T47D (cell line): ENCODE data around the gene CEBPA.

ENCODE experiments used
- DNase-seq, 2 experiments: peaks; one replicate each; pipeline versions ENCODE4 v3.0.0 to v3.0.0-alpha.2; 2011 to 2012; ENCODE audit warnings: low read depth in 1 of 2, low spot score in 1 of 2
- JUND ChIP-seq: IDR thresholded peaks from 2 replicates; pipeline ENCODE4 v1.6.1; 2012; ENCODE audit warnings: low read depth
- in situ Hi-C: cut with HindIII; loops from 2 replicates; pipeline ENCODE4 v1.10.0; 2016; ENCODE audit warnings: low sequenced_read_pairs, low pct_unique_long_range_greater_than_20kb

Gene CEBPA

DNA sequence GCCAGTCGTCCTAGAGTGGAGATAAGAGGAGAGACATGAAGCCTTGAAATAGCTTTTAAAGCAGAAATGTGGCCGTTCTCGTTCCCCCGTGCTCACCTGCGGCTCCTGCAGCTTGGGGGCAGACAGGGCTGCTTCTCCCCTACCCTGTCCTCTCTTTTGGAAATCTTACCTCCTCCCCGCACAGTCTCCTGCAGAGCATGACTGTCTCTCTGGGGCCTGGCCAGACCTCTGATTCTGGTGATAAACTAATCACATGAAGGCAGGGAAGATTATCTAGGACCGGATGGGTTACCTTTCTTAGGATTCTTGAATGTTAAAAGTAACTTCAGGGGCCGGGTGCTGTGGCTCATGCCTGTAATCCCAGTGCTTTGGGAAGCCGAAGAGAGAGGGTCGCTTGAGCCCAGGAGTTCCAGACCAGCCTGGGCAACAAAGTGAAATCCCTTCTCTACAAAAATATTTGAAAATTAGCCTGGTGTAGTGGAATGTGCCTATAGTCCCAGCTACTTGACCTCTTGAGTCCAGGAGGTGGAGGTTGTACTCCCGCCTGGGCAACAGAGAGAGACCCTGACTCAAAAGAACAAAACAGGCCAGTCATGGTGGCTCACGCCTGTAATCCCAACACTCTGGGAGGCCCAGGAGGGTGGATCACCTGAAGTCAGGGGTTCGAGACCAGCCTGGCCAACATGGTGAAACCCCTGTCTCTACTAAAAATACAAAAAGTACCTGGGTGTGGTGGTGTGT is 8.1 kb downstream of the CEBPA start:
- in situ Hi-C loops, result no loop called here
- TF ChIP-seq JUND, result no peak
- DNase-seq, result no peak

DNA sequence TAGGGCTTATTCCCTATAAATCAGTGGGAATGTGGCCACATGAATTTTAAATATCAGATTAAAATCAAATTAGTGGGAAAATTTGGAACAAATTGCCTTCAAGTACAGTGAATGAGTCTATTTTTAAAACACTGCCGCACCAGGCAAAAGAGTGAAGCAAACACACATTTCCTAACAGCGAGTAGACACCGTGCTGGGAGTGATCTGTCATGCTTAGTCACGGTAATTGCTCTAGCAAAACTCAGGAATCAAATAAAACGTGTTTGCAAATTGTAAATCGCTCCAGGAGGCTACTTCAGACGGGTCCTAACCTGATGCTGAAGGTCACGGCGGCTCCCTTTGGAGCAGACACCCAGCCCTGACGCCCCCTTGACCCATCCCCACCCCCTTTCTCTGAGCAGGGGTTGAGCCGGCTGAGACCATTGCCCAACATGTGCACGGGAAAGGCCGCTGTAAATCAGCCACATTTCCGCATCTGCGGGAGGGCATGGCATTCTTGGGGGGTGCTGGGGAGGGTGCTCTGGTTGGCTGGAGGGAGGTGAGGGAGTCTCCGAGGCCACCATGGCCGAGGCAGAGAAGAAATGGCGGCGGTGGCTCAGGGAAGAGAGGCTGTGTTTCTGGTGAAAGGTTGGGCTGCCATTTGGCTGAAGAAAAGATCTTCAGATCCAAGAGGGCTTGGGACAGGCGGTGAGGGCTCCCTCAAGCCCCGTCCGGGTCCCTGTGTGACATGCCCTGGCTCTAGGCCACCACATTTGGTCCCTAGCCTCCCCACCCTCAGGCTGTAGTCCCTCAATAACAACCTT is 8.9 kb downstream of the CEBPA start:
- in situ Hi-C loops, result no loop called here
- no peak for TF ChIP-seq JUND
- DNase-seq, result peak in 1 of 2 experiments; percentile 53

DNA sequence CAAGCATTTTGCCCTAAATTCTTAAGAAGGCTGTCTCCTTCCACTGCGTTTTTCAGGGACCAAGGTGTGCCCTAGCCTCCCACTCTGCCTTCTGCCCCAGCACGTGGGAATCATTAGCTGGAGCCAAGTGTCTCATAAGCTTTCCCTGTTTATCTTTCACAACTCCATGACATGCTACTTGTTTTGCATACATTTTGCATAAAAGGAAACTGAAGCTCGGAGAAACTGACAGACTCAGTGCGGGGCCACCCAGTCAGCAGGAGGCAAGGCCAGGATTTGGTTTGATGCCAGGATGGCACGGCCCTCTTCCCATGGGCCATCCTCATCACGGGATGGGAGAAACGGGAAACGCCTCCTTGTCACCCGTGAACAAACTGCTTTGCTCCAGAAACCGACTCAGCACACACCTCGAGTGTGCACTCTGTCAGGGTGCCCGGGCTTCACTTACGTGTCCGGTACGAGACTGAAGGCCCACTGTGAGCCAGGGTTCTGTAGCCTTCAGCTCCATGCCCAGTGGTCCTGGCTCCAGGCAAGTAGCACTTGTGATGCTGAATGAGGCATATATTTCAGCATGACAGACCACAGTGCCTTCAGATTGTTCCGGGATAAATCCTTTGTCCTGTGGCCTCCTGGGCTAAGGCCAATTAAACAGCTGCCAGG is 9.6 kb downstream of the CEBPA start:
- in situ Hi-C loops, result no loop called here
- DNase-seq, result peak in 1 of 2 experiments; percentile 65
- no peak for TF ChIP-seq JUND

DNA sequence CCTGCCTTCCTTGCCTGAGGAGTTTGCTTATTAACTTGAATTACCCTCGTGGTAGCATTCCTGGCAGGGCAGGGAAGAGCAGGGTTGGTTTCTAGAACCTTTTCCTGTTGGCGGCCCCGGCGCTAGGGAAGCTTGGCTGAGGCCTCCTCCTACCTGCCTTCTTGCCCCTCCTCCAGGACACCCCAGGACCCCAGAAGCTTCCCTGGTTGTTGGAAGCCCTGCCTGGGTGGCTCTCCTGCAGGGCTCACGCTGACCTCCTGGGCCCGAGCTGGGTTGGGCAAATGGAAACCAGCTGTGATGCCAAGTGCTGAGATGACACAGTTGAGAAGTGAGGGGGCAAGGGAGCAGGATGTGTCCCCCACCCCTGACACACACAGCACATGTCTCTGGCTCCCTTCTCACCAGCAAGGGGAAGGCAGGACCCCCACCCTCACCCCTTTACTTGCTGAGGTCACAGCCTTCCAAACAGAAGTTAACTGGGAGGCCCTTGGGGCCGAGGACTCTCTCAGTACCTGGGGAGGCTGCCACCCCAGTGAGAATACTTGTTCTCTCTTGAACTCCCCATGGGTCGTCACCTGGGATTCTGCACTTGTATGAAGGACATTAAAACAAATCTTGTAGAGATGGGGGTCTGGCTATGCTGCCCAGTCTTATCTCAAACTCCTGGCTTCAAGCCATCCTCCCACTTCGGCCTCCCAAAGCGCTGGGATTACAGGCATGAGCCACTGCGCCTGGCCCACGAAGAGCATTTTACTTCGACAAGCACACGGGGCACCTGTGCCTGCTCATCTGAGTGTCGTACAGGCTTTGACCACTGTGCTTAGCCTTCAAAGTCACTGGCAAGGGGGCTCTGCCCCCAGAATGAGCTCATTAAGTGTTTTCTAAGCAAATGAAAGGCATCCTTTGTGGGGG is 10.5 kb downstream of the CEBPA start:
- in situ Hi-C loops, result no loop called here
- DNase-seq, result no peak
- no peak for TF ChIP-seq JUND

DNA sequence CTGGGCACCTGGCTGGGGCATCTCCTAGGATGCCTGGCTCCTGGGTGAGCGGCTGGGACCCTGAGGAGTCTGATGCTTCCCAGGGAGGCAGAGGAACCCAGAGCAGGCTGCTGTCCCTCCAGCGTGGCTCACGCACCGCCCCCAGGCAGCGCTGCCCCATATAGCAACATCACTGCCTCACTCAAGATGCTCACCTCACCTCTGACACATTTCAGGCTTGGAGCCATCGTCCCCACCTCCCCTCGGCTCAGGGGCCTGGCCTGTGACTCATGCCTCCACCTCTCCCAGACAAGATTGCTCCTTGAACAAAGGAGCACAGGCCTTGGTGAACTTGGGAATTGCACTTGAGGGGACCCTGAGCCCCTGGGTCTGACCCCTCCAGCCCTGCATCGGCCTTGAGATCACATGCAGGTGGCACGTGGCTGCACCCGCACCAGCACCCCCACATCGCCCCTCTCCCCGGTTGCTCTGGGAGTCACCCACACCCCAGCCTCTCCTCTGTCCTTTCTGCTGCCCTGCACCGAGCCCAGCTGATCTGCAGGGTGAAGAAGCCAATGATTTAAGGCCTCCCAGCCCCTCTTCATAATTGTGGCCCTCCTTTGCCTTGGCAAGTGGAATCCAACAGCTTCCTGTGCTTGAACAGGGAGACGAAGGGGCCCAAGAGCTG is 11.2 kb downstream of the CEBPA start:
- in situ Hi-C loops, result no loop called here
- no peak for DNase-seq
- TF ChIP-seq JUND, result no peak

DNA sequence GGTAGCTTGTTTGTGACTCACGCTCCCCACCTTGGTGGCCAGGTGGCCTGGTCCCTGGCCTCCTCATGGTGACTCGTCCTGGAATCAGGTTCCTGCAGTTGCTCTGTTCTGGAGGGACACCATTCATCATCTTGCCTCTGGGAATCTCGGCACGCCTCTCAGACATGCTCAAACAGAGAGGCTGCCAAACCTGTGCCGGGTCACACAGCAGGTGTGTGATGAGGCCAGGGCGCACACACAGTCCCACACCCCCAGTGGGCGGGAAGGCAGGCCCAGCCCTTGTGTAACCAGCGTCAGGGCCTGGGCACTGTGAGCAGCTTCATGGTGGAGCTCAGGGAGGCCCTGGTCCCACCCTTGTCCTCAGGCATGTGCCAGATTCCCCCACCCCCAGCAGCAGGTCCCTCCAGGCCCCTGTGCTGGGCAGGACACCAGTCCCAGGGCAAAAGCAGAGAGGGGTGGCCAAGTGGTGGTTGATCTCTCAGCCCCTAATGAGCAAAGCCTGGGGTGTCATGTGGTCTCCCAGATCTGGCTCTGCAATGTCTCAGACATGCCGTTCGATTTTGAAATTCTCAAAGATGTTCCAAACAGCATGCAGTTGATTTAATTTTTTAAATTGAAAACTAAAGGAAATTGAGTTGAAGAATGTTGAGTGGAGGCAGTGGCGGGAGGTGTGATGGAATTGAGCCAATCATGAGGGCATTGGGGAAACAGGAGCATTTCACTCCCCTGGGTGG is 12.1 kb downstream of the CEBPA start:
- no peak for DNase-seq
- in situ Hi-C loops, result no loop called here

DNA sequence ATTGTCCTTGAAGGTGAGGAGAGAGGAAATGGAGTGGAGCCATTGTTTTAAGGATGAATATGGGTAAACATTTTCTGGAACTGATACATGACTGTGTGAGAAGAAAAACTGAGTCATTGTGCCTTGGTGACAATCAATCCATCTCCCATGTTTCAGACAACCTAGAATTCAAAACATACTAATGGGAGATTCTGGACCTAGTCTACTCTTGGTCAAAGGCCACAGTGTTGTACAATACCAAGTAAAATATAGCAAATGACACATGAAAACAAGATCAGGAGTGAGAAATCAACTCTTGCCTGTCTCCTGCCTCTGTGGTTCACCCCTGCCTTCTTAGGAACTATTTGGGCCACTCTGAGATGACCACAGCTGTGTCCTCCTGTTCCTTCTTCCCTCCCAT is 13.1 kb downstream of the CEBPA start:
- no peak for DNase-seq
- TF ChIP-seq JUND, result no peak
- in situ Hi-C loops, result no loop called here

More for the DNA sequence above, 12.1 kb downstream of the CEBPA start:
- no peak for TF ChIP-seq JUND

DNA sequence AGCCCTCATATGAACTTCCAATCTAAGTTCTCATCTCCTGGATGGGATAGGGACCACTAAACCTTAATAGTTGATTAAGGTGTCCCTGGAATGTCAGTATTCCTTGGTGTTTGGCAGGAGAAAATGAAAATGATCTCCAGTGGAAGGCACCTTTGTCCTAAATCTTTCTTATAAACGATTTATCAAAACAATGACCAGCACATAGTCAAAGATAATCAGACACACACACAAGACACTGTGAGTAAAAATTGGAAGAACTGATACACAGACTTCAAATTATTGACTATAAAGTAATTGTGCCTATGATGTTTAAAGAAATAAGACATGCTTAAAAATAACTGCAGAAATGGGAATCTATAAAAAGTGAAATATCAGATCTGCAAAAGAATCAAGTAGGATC is 13.7 kb downstream of the CEBPA start:
- no peak for DNase-seq
- no peak for TF ChIP-seq JUND
- in situ Hi-C loops, result no loop called here

DNA sequence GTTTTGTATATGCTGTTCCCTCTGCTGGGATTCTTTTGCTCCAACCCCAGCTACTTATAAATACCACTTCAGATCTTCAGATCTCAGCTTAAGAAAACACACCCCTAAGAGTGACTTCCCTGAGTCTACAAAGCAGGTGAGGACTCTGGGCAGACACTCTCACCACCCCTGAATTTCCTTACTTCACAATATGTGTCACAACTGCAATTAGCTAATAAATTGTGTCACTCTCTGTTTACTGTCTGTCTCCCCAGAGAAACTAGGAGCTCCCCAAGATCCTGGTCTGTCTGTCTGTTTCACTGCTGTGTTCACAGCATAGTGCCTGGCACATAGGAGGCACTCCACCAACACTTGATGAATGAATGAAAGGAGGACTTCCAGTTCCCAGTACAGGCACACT is 14.4 kb downstream of the CEBPA start:
- no peak for DNase-seq
- no peak for TF ChIP-seq JUND
- in situ Hi-C loops, result no loop called here

DNA sequence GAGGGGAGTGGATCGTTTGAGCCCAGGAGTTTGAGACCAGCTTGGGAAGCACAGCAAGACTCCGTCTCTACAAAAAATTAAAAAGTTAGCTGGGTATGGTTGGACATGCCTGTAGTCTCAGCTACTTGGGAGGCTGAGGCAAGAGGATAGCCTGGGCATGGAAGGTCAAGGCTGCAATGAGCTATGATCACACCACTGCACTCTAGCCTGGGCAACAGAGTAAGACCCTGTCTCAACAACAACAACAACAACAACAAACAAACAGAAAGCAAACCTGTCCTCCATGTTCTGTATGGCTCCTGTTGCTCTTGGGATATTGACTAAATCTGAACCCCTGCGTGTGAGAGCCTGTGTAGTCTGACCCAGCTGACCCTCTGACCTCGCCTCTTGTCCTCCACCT is 14.9 kb downstream of the CEBPA start:
- no peak for DNase-seq
- in situ Hi-C loops, result no loop called here
- no peak for TF ChIP-seq JUND

DNA sequence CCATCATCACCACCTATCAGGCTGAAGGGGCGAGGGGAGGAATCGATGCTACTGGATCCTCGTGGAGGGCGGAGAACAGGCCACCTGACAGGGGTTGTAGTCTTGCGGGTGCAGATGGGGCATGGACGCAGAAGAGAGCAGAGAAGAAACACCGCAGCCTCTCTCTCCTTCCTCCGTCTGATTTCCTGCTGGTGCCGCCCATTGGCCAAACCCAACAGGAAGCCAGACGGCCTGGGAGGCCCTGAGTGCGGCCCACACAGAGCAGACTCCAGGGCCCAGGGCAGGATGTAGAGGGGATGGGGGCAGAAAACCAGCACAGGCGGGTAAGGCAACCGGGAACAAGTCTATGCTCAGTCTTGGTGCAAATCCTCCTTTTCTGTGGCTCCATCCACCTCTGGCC is 15.4 kb downstream of the CEBPA start:
- DNase-seq, result no peak
- in situ Hi-C loops, result no loop called here
- TF ChIP-seq JUND, result no peak
